GM18909 (cell line): ENCODE data around the gene SEC61G.

Experiments
- ATAC-seq: cut with Tn5 transposase; IDR thresholded peaks from one replicate; pipeline ENCODE4 v1.9.1; 2021; ENCODE audit warnings: mild to moderate bottlenecking; ENCODE audit not compliant: unreplicated experiment, poor library complexity

SEC61G gene

DNA sequence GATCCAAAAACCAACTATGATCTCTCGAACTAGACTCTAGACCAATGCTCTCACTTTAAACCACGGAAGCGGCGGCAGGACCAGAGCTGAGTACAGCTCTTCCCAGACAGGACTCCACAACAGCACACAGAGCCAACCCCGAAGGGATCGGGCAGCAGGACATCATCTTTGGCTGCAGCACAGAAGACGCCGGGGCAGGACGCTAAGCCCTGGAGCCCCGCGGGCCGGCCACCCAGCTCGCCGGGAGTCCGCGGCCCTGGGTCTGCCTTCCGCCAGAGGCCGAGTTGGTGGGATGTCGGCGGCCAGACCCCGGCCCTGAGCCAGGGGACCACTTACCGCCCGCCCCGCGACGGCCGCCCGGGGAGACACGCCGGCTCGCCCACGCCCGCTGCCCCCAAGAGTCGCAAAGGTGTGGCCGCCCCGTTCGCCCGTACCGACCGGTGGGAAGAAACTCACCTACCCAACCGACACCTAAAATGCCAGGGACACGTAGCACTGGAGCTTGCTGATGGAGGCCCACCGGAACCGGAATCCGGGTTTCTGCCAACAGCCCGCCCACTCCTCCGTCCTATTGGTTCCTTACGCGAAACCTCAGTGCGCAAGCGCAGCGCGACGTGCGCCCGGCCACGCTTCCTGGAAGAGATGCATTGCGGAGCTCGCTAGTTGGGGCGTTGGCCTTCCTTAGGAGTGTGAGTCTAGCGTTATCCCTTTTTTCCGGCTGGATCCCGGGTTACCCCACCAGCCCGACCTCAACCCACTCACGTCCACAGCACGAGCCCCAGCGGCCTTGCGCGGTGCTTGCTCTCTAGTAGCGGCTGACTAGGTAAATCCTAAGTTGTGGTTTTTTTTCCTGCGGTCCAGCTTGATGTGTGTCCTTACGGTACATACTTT lies at the start of gene SEC61G:
Gene SEC61G, minus strand, starts transcription at position 510 of the 891 bp plus-strand sequence. CDS start 1,623 bp downstream, outside the sequence.
- peak; percentile 97 for ATAC-seq

DNA sequence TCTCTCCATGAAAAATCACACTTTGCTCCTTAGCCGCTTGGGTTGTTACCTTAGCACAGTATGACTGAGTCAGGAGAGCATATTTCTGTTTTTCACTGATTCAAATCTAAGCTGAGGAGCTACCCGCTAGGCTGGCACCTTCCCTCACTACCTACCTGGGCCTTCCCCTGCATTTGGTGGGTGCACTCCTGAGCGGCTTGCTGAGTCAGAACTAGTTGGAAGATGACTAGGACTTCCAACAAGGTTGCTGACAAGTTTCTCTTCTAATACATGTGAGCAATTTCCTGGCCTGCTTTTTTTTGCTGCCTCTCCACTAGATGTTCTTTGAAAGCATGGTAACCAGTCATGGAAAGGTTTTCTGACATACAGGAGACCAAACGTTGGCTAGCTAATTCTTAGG lies 43.8 kb upstream of the SEC61G start:
- peak; percentile 54 for ATAC-seq

DNA sequence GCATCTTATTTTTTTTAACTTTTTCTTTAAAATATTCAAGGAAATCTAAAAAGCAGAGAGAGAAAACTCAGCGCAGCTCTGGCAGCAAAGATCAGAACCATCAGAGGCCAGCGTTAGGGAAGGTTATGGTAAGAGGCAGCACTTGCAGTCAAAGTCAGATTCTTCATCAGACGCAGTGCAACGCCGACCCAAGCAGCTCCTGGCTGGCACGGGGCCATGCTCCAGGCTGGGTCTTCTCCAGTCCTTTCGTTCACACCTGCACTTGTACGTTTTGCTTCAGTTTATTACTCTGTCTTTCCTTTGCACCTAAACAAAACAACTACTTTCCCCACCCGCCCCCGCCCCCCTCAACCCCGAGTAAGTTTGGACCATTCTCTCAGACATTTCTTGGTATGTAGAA lies 43.1 kb upstream of the SEC61G start:
- ATAC-seq: no peak

DNA sequence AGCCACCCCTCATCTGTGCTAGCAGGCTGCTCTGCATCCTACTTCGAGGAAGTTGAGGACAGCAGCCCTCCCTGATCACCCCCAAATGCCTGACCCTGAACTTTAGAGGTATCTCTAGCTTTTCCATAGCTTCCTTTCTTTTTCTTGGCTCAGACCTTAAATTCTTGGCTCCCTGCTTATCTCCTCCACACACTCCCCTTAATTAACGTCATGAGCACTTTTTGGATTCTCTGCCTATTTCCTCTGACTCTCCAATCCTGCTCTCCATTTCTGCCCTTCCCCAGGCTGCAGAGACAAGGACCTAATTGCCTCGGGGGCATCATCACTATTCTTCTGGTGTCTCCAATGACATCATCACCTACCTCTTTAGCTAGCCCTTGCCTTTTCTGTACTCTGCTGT lies 40.8 kb upstream of the SEC61G start:
- no peak for ATAC-seq

DNA sequence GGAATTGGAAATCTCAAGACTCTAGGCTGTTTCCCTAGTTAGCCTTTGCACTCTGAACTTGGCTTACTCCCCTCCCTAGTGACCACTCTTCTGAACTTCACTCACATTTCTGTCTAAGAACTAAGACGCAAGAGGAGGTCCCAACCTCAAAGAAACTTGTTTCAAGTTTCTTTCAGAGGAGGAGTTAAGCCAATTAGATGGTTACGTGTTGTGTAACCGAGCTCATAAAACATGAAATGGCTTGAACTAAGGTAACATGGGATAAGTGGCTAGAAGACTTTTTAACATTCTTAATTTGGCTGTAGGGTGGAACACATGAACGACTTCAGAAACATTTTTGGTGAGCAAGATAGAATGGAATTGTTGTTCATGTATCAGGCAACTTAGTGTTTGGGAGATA lies 39.5 kb upstream of the SEC61G start:
- no peak for ATAC-seq

DNA sequence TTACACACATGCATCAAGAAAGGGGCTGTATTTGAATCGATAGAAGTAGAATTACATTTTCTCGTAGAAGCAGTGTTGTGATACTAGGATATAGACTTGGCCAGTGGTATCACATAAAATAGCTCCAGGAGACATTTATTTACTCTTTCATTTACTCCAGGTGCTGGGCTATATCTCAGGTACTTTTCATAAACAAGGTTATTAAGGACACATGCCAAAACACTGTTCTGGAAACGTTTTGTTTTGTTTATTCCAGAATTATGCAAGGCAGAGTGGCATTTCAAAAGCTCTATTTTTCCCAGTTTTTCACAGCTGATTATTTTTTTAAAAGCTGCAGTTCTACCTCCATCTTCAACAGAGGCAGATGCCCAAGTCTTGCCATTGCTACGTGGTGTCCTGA lies 37.8 kb upstream of the SEC61G start:
- no peak for ATAC-seq

DNA sequence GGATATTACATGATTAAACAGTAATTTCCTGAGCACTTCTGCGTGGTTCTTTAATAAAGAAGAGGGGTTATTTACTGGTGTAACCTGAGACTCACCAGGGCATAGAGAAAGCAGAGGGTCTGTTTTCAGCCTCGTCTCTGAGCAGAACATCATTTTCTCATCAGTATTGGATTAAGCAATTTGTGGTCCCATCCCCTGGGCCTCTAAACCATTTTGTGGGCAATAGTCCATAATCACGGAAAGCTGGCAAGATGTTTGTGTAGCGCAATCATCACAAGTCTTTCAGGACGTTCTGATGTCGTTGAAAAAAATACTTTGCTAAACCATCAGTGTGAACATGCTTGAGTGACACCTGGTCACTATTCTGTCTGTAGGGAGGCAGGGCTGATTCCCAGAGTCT lies 37.1 kb upstream of the SEC61G start:
- no peak for ATAC-seq

DNA sequence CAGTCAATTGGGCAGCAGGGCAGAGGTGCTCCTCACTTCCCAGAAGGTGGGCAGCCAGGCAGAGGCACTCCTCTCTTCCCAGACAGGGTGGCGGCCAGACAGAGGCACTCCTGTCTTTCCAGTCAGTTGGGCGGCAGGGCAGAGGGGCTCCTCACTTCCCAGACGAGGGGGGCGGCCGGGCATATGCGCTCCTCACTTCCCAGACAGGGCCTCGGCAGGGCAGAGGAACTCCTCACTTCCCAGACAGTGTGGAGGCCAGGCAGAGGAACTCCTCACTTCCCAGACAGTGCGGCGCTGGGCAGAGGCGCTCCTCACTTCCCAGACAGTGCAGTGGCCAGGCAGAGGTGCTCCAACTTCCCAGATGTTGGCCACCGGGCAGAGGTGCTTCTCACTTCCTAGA lies 33.4 kb upstream of the SEC61G start:
- no peak for ATAC-seq

DNA sequence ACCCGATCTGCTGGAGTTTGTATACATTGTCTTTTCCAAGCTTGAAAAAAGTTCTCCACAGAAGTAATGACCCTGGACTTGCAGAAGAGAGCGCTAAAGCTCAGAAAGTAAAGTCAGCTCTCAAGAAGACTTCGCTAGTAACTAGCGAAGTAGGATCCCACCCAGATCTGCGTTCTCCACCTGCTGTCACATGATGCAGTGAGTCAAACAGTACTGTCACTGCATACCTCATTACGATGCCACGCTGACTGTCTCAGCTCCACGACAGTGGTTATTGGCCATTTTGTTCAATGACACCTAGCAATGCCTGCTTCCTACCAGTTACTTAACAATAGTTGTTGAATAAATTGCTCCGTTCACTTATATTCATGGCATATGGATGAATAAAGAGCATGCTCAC lies 29.7 kb upstream of the SEC61G start:
- peak; percentile 88 for ATAC-seq

DNA sequence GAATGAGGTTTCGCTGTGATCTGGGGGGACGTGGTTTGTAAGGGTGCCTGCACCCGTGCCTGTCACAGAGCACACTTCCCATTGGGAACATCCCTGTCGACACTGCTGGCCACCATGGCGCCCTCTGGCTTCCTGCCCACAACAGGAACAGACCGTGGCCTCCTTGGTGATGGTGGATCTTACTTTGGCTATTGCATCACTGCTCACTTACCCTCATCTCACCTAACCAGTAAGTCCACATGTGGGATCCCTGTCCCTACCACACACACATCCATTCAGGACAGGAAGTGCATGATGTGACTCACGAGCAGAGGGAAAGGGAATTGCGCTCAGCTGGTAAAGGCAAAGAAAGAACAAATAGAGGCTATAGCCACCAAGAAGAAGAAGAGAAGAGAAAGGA lies 26.2 kb upstream of the SEC61G start:
- no peak for ATAC-seq

DNA sequence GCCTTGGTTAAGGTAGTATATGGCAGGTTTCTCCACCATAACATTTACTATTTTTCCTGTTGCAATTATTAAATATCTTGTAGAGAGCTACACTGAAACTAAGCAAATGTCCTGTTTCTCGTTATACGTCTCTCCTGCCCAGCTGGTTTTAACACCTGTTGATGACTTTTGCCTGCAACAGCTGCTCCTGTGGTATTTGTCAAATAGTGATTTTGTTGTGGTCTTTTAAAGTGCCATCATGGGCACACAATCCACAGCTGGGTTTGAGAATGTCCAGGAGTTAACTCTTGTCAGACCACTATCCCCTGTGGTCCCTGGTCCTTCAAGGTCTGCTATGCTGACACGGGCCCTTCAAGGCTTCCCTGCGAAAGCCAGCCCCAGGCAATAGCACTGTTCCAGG lies 24.9 kb upstream of the SEC61G start:
- no peak for ATAC-seq

DNA sequence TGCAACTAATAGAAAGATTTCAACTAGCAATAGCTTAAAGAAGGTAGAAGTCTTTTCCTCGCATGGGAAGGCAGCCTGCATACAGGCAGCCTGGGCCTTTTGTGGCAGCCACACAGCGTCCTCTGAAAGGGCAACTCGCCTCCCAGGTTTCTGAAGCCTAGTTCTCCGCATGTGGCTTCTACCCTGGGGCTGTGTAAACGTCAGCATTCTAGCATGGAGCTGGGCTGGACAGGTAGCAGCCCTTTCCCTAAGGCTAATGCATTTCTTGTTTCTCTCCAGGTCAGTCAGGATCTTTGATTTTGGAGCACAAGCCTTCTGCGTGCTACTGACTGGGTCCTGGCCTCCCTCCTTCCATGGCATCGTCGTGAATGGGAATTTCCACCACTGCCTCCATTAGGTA lies 23.8 kb upstream of the SEC61G start:
- no peak for ATAC-seq

DNA sequence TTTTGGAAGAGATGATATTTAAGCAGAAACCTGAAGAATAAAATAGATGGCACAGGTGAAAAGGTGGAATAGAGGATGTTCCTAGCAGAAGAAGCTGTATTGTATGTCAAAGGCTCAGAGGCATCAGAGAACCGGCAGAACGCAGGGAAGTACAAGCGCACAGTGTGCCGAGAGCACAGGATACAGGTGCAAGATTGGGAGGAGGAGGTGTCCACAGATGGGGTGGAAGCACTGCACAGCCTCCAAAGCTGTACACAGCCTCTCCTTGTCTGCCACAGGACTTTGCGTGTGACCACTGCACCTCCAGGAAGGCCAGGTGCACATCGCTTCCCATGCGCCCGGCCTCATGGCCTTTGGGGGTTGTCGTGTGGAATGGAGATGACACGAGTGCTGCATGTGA lies 23.3 kb upstream of the SEC61G start:
- ATAC-seq: no peak

DNA sequence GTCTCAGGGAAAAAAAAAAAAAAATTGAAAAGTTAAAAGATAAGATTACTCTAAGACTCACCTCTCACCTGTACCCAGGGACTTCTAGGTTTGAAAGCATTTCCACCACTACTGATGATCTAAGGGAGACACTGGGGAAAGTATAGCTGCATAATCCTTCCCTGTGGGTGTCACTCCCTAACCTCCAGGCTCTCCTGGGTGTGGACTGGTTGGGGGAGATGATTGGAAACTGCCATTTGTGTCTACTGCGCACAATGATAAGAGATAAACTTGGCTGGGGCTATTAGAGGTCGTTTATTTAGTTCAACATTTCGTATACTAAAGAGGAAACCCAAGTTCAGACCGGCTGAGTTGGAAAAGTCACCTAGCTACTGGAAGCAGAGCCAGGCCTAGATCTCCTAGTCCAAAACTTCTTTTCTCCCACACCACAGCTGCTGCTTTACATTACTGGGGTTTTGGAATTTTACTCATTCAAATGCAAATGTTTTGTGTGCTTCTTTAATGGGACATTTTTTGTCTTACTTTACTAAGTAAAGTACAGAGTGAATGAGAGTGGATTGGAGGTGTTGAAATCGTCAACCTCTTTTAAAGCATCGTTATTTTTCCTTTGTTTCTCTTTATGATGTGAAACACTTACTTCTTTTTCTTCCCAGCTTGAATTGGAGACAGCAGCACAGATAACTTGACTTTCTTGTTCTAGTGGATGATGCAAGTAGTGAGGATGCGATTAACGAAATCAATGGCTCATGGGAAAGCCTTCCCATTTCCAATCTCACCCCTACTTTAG lies 22.3 kb upstream of the SEC61G start:
- ATAC-seq: no peak

DNA sequence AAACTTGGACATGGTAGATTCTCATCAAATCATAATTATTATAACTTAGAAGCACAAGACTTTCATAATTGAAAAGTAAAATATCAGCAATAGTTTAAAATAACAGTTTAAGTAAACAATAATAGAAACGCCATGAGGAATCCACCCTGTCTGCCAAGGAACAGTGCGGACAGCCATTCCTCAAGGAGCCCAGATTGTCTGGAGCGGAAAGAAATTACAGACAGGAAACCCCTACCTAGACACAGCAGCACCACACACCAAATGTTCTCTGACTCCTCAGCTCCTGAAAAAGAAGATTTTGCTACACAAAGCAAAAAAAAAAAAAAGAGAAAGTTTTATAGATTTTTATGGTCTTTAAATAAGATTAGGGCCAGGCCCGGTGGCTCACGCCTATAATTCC lies 21.5 kb upstream of the SEC61G start:
- ATAC-seq: no peak

DNA sequence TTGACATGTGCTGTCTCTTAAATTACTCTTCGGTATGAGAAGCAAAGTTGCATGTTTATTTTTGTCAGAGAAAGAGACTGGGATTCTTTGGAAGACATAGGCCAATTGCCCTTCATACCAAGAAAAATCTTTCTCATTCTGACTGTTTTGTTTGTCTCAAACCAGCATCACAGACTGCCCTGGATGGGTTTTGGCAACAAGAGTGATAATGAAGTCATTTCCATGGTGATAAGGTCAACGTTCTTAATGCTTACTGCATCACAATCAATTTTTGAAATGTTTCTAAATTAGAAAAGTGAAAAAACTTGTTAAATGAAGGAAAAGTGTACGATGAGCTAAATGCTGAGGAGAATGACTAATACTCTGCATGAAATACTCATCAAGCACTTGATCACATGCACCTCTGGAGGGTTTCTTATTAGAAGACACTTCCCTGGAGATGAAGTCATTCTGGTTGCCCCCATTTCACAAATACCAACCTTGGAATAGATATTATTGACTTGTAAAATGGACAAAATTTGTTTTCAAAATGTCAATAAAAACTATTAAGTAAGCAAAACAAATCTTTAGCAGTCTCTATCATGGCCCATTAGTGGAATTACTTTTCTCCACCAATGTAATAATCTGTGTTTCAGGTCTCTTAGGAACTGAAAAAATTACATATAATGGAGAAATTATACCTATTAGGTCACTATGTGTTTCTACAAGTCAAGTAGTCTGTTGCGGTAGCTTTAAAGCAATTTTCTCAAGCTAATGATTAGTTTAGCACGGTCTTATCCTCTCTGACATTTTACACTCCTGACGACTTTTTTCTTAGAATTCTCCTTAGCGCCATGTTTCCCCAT lies 19.9 kb upstream of the SEC61G start:
- no peak for ATAC-seq

DNA sequence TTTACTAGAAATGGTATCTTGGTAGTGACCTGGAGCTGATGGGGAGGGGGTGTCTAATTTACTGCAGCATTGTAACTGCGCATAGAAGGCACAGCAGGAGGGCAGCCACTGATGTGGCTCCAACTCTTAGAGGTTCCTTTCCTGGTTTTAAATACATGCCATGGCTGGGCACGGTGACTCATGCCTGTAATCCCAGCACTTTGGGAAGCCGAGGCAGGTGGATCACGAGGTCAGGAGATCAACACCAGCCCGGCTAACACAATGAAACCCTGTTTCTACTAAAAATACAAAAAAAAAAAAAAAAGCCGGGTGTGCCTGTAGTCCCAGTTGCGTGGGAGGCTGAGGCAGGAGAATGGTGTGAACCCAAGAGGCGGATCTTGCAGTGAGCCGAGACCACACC lies 19.2 kb upstream of the SEC61G start:
- ATAC-seq: no peak

DNA sequence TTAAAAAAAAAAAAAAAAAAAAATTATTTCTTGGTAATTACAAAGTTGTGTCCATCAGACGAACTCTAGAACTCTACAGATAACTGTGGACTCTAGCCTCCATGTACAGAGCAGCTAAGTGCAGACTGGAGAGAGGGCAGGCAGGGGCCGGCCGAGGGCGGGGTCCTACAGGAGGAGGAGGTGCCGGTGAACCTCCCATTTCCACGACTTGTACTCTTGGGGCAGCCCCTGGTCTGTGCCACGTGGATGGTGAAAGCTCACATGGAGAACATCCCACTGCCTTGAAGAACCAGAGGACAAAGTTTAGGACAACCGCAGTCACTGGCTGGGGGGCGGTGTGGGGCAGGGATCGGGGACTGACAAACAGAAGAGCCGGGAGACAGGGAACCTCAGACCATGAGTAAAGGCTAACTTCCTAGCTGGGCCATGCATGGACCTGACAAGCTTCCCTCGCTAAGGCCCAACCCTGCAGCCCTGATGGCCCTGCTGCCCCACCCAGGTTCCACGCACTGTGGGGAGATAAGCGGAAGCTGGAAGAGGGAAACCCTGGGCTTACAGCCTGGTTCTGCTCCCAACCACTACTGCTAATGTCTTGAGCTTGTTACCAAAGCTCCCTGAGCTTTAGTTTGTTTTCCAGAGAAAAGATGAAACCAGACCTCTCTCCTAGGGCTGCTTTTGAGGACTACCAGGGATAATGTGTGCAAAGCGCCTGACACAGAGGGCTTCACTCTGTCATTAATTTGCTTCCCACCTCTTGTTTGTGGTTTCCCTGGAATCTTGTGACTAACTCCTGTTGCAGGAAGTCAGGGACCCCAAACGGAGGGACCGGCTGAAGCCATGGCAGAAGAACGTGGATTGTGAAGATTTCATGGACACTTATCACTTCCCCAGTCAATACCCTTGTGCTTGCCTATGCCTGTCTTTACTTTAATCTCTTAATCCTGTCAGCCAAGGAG lies 16.1 kb upstream of the SEC61G start:
- ATAC-seq: no peak
